HG03066 (cell line): ENCODE data around the gene HNRNPA1.
"Not testable (repeated sequence)": the region's sequence is repeated elsewhere in the genome, so short reads cannot be mapped to it uniquely, and the experiment has no call there.

ENCODE experiments used
- ATAC-seq: cut with Tn5 transposase; IDR thresholded peaks from one replicate; pipeline ENCODE4 v1.9.1; 2021; ENCODE audit warnings: low read depth; ENCODE audit not compliant: unreplicated experiment

The HNRNPA1 gene

DNA sequence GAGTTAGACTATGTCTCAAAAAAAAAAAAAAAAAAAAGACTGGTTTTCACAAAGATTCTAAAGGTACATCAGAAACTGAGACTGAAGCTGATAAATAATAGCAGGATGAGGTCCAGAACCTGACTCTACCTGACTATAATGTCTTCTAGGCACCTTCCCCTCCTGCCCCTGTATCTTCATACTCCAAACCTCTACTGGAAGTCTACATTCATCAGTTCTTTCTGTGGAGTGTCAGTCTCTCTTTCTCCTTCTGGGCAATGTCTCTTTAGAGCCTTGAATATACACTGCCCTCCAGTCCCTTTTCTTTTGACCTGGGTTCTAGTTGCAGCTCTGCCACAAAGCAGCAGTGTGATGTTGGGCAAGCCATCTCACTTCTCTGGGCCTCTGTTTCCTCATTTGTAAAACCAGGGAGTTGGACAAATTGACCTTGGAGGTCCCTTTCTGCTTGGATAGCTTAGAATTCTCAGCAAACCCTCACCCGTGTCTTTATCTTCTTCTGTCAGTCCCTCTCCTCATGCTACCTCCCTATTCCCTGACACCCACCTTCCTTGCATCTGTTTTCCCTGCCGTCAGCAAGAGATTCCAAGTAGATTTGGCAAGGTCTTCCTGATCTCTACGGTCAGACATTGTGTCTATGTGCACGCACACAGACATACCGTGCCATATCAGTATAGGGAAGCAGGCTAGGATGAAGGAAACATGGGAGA lies 16.0 kb downstream of the HNRNPA1 start:
- no peak for ATAC-seq

DNA sequence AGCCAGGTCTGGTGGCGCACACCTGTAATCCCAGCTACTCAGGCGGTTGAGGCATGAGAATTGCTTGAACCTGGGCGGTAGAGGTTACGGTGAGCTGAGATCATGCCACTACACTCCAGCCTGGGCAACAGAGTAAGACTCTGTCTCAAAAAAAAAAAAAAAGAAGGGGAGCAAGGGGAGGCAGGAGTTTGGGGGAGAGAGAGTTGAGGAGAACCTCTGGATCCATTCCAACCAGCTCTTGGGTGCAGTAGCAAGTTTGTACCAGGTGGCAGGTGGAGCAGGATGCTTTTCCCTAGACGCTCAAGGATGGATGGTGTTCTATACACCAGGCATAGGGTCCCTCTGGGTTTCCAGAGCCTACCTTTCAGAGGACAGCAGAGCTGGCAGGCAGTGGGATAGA lies 18.4 kb downstream of the HNRNPA1 start:
- ATAC-seq: no peak

DNA sequence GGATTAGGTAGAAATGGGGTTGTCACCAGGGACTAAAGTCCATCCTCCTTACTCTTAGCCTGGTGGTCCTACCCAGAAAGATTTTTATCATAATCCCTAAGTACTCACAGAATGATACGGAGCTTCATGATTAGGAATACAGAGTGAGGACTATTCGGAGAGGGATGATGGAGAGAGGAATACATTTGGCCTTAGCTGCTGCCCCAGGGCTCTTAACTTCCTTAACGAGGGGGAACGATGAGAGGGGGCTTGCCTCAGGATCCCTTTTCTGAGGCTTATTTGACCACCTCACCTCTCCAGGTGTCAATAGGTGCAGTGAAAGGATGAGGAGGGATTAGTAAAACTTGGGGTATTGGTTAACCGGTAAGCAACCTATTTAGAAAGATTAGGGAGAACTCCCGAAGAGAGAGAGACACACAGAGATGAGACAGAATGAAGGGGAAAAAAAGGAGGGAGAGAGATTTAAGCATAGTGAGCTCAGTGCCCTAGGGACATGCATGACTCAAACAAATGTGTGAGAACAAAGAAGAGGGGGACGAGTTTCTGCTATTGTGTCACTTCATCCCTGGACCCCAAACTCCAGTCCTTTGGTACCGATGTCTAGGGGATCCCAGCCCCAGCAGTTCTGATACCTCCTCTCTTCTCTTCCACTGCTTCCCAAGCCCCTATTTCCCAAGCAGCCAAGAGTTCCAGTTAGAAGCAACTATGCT lies 19.1 kb downstream of the HNRNPA1 start:
- ATAC-seq: no peak

DNA sequence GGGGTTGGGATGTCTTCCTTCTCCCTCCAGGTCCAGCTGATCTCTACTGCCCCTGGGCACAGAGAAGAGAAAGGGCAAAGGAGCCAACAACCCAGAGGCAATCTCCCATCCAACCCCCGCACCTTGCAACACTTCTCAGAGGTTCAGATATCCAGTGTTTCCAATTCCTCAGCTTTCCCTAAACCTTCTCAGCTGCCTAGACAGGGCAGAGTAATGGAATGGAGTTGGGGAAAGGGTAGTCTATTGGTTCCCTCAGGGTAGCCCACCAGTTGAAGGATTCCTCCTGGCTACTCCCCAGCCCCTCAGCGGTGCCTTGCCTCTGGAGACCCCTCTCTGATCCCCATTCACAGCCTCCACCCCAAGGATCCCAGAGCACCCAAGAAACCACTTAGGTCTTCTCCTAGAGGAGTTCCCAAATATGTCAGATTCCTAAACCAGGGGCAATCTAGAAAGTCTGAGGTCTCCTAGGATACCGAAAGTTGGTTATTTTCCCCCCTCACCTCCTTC lies 19.8 kb downstream of the HNRNPA1 start:
- no peak for ATAC-seq

DNA sequence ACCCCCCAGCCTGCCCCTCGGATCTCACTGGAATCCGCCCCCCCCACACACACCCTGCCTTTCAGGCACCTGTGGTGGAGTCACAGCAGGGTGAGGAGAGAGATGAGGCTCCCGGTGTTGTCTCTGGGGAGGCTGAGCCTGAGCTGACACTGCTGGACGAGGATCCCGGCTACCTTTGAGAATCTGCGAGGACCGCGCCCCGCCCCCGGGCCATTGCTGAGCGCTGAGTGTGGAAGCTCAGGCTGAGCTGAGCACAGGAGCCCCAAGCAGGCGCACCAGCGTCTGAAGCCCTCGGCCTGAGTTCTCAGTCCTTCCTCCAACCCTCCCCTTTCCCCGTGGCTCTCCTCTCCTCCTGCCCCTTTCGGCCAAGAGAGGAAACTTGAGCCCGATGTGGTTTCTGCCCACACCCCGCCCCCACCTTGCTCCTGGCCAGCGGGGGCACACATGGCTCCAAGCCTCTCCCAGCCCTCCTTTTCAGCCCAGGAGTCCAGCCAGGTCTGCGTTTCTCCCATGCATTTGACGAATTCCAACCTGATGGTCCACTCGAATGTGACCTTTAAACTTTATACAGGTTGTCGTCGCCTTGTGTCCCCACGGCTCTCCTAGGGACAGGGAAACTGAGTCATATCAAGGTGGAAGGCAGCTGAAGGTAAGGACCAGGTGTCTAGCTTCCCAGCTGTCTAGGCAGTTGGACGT lies 20.4 kb downstream of the HNRNPA1 start, which contains the start of gene NFE2:
NFE2 (minus strand) TSS at position 284 of the 696 bp plus-strand sequence. CDS start 5,767 bp downstream, outside the sequence.
- no peak for ATAC-seq

DNA sequence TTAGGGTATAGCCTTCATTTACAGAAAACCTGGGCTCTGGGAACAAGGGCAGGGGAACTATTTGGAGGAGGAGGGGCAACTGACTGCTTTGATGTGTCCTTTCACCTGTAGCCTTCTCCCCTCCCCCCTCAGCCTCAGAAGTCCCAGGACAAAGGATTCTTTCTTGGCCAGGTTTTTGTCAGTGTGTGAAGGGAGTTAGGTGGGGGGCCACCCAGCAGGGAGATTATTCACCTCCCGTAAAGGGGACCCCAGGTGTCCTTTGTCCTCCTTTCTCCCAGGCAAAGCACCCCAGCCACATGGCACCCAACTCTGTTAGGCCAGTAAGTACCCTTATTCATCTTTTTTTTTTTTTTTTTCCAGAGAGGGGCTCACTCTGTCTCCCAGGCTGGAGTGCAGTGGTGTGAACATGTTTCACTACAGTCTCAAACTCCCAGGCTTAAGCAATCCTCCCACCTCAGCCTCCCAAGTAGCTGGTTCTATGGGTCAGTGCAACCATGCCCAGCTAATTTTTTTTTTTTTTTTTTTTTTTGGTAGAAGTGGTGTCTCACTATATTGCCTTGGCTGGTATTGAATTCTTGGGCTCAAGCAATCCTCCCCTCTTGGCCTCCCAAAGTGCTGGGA lies 21.0 kb downstream of the HNRNPA1 start:
- no peak for ATAC-seq

DNA sequence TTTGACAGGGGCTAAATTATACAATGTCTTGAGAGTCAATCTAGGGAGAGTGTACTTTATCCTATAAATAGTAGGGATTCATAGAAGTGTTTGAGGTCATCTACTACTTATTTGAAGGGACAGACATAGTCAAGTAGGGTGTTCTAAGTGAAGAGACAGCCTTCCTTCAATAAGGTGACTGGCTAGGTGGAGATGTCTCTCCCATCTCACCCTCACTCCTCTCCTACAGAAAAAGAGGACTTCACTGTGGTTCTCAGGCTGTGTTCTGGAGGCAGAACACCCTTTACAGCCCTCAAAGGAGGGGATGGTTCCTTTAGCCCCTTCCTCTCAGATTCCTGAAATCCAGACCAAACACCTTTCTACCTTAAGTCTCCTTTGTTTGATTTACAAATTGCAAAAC lies 23.1 kb downstream of the HNRNPA1 start:
- ATAC-seq: no peak

DNA sequence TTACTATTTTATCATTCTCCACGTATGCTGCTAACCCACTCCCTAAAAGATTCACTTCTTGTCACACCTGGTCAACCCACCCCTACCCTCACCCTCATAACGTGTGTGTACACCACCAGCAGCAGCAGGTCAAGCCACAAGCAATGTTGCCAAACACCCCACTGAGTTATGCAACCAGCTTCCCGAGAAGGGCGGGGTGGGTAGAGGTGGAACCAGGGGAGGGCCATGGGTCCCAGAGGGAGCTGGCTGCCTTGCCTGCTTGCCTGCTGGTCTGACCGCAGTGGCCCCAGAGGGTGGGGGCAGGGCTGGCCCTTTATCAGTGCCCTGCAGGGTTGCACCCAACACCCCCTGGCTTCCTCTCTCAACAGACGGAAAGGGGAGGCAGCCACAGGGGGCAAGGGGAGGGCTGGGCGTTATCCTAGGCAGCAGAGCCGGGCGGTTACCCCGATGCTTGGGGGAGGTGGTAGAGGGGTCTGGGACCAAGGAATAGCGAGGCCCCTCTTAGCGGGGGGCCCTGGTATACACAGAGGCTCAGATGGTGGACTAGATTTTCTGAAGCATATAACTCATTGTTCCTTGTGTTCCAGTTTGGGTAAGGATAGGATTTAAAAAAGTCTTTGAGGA lies 23.8 kb downstream of the HNRNPA1 start:
- ATAC-seq: no peak

DNA sequence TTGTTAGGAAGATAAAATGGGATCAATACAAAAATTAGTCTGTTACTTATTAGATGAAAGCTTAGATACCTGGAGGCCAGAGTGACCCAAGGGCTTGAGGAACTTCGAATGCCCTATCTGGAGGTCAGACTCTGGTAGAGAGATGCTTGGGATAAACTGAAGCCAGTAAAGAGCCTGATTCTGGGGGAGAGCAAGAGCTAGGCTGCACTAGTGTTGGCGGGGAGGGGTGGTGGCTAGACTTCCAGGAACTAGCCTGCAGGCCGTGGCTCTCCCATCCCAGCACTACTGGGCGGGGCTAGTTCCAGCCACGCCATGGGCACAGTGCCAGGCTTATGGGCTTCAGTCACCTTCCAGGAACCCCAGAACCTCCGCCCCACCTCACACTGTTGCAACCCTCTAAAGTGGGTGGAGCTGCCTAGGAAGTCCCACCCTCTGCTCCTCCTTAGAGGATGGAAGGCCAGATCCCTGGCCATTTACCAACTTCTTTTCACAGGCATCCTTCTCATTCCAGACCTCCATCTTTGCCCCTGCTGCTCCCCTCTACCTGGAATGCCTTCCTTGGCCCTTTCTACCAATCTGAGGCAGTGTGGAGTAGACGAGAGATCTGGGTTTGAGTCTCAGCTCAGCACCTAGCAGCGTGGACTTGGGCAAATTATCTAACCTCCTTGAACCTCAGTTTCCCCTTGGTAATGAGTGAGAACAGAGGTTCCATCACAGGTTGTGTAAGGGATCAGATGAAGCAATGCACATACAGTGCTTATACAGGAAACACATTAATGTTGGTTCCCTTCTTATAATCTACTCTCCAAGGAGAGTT lies 26.6 kb downstream of the HNRNPA1 start:
- no peak for ATAC-seq

DNA sequence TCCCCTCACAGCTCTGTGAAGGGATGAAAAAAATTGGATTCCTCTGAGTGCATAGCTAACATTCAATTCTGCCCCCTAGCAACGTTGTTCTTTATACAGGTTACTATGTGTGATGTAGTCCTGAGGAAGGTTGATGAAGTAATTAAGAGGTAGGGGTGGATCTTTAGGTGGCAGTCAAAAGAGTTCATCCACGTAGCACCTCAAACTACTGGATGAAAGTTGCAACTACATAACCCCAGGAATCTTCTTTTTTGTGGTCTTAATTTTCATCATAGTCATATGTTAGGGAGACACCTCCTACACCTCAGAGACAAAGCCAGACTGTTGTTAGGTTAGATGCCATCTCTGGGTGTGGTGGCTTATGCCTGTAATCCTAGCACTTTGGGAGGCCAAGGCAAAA lies 30.5 kb downstream of the HNRNPA1 start:
- no peak for ATAC-seq

DNA sequence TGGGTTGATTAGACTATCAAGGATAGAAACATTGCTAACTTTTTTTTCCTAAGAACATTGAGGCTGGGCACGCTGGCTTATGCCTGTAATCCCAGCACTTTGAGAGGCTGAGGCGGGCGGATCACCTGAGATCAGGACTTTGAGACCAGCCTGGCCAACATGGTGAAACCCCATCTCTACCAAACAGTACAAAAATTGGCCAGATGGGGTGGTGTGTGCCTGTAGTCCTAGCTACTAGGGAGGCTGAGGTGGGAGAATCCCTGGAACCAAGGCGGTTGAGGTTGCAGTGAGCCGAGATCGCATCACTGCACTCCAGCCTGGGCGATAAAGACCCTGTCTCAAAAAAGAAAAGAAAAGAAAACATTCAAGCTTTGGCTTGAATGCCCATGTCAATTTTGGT lies 31.8 kb downstream of the HNRNPA1 start:
- ATAC-seq: not testable (repeated sequence)

DNA sequence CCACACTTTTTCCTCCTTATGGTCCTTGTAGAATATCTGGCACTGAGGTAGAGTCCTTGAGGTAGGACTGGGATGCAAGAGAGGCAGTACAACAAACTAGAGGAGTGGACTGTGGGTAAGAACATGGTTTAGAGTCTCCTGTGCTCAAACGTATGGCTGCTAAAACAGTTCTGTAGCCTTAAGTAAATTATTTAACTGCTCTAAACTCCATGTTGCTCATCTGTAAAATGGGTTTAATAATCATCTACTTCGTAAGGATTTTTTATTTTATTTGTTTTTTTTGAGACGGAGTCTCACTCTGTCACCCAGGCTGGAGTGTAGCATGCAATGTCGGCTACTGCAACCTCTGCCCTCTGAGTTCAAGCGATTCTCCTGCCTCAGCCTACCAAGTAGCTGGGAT lies 40.8 kb downstream of the HNRNPA1 start:
- no peak for ATAC-seq

DNA sequence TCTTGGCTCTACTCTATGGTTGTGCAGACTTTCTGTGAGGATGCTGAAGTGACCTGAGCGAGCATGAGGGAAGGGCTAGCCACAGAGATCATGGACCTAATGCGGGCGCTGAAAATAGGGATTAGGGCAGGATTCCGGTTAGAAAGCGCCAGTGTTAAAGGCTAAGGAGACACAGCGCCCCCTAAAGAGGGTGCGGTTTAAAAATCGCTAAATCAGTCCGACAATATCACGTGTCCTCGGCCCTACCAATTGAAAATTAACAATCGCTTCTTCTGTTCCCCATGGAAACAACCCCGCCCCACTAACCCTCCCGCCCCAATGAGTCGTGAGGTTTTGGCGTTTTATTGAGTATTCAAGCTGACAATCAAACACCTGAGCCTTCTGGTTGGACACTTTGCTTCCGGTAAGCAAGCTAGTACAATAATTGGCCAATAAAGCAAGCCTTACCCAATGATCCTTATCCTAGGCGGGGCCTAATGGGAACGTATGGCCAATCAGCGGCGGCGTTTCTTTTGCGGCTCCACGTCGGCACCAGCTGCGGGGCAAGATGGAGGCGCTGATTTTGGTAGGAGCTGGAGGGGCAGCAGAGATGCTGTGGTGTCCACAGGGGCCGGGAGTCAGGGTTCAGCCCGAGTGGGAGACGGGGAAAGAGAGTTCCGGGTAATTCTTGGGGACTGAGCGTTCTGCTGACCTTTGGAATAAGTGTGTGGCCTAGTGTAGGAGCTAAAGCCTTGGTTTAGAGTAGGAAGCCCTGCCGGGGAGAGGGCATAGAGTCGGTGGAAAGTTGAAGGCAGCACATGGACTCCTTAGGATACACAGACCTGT lies 44.3 kb downstream of the HNRNPA1 start, which contains the start of gene COPZ1:
COPZ1 (plus strand) TSS at position 515 of the 825 bp plus-strand sequence; CDS start at position 548, 33 bp downstream.
- ATAC-seq: peak; percentile 99

DNA sequence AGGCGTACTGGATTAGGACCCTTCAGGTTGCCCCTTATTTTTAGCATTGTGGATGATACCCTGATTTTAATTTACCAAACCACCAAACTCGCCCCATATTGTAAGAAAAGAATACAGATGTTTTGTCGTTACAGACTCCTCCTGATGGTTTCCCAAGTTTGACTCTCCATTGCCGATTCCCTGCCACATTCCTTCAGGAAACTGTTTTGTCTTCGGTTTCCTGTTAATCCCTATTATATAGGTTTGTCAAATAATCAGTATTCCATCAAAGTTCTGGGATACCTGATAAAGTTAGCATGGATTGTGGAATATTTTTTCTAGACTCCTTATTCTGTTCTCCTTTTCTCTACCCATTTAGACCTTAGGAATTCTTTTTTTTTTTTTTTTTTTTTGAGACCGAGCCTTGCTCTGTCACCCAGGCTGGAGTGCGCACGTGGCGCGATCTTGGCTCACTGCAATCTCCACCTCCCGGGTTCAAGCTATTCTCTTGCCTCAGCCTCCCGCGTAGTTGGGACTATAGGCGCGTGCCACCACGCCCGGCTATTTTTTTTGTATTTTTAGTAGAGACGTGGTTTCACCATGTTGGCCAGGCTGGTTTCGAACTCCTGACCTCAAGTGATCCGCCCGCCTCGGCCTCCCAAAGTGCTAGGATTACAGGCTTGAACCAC lies 45.0 kb downstream of the HNRNPA1 start:
- ATAC-seq: not testable (repeated sequence)

DNA sequence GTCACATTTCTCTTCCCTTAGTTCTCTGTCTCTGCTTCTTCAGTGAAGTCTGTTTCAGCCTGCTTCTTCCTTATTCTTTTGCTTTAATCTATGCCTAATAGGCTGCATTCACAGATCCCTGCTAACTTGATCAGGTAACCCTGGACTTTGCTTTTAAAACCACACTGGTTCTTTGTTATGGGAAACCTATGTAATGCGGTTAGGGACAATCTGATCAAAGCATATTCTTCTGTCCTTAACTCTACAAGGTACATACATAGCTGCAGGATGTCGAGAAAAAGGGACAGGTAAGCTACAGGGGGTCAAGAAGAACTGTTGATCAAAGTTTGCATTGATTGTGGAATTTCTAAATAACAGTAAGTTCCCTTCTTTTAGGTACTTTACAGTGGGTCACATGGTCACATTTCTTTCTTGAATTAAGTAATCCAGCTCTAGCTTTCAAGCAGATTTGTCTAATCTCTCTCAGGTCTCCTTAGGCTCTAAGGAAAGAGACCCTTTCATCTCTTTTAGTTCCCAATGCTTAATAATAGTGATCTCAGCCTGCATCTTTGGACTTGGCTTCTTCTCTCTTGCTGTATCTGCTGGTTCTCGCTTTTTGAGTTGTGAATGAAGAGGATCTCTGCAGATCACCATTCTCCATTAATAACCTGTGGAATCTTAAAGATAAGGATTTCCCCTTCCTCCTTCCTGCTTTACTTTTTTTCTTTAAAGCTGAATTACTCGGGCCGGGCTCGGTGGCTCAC lies 48.2 kb downstream of the HNRNPA1 start:
- ATAC-seq: no peak

DNA sequence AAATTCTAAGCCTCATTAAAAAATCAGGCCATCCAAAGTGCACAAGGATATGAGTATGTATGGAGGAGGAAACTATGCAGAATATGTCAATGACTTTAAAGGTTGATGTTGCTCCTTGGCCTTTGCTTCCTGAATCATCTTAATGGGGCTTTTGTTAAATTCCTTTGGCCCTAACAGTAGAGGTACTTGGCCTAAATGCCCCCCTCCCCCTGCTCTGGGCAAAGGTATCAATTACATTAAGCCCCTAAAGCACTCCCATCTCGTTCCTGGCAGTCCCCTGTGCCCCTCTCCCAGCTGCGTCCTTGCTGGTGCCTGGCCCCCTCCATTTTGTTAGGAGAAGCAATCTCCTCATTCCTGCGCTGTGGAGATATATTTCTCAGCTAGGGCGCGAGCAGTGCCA lies 49.2 kb downstream of the HNRNPA1 start:
- no peak for ATAC-seq

DNA sequence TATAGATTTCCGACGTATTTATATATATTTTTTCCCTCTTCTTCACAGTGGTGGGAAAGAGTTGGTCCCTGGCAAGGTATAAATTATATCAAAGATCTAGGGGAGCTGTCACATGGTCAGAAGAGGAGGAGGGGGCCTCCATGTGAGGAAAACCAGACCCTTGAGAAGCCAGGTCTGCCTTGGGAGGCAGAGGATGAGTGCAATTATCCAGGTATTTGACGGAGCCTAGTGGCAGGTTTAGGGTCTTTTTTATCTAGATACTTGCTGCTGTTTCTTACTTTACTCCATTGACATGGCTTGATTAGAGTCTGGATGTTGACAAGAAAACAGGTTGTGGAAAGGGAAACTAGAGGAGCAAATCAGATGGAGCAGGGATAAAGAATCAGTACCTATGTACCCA lies 49.9 kb downstream of the HNRNPA1 start:
- no peak for ATAC-seq
